Stimulated activated naive CD8-positive, alpha-beta T cell treated with anti-CD3 and anti-CD28 coated beads, Interleukin-15, amount 100 ng/mL, for 72 hours (primary cell): ENCODE data around the gene SDC4.
A peak's percentile ranks its signal among the peaks of the same experiment; 100 is the strongest.

Experiments used
- ATAC-seq: fragments of 150-1000 bp; cut with Tn5 transposase; 2 replicates; pipeline ENCODE4 v1.10.0; 2021; ENCODE audit warnings: mild to moderate bottlenecking, moderate library complexity
- DNase-seq, 2 donors: peaks; one replicate each; pipeline ENCODE4 v3.0.0; 2021 to 2022
- H3K27ac Mint-ChIP-seq, 2 donors: one replicate each; pipeline ENCODE4 v1.8.0; 2022; ENCODE audit warnings: mild to moderate bottlenecking in 2 of 2, mixed read lengths in 2 of 2, moderate library complexity in 2 of 2
- H3K27me3 Mint-ChIP-seq: one replicate; pipeline ENCODE4 v1.8.0; 2022; ENCODE audit warnings: mixed read lengths
- H3K4me1 Mint-ChIP-seq: one replicate; pipeline ENCODE4 v1.8.0; 2022; ENCODE audit warnings: mild to moderate bottlenecking, mixed read lengths
- H3K4me3 Mint-ChIP-seq, 2 donors: one replicate each; pipeline ENCODE4 v1.8.0; 2022; ENCODE audit warnings: mild to moderate bottlenecking in 2 of 2, mixed read lengths in 2 of 2, moderate library complexity in 1 of 2
- H3K9me3 Mint-ChIP-seq, 2 donors: one replicate each; pipeline ENCODE4 v1.8.0; 2022; ENCODE audit warnings: mixed read lengths in 2 of 2

Gene SDC4

DNA sequence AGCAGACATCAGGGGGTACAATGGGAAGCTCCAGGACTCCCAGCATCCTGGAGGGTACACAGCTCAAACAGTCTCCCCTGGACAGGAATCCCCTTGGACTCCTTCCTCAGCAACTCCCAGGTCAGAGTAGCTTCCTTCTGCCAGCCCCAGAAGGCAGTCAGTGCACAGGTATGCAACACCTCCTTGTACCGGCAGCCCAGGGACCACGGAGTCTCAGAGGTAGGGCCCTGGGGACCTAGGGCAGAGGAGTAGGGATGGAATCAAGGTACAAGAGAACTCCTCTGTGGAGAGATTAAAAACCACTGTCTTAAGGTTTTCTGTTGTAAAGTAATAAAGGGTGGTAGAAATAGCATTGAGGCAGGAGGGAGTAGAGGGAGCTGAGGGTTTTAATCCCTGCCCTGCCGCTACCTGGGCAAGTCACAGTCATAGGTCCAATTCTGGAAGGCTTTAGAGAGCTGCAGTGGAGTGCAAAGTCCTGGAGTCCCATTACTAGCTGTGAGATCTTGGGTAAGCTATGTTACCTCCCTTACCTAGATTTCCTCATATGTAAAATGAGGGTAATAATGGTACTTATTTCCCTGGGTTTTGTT is 22.4 kb upstream of the SDC4 start:
- ATAC-seq = no peak

GRCh38 chr20:45368221-45368980 is 20.2 kb upstream of the SDC4 start:
- Mint-ChIP-seq H3K27me3 (no peaks in the 10 kb centered on the region), H3K27ac (no peak overlapping the region)

More for the DNA sequence above, 22.4 kb upstream of the SDC4 start:
- no peak for DNase-seq
- peaks cover 63% of the 10 kb centered on the region for H3K4me1 Mint-ChIP-seq
- no peaks in the 10 kb centered on the region for H3K27me3 Mint-ChIP-seq
- no peak overlapping the region for H3K4me3 Mint-ChIP-seq
- no peaks in the 10 kb centered on the region for H3K9me3 Mint-ChIP-seq
- H3K27ac Mint-ChIP-seq = no peak overlapping the region

GRCh38 chr20:45367126-45367525 is 18.9 kb upstream of the SDC4 start:
- Mint-ChIP-seq H3K9me3 (no peaks in the 10 kb centered on the region), H3K4me1 (peaks cover 69% of the 10 kb centered on the region), H3K27ac (no peak overlapping the region), H3K27me3 (no peaks in the 10 kb centered on the region), H3K4me3 (no peak overlapping the region)
- ATAC-seq = no peak
- DNase-seq = no peak

More at GRCh38 chr20:45368221-45368980, 20.2 kb upstream of the SDC4 start:
- ATAC-seq (peak; percentile 72), DNase-seq (peak in 1 of 2 donors; percentile 31)
- H3K4me1 Mint-ChIP-seq = peaks cover 73% of the 10 kb centered on the region
- peak overlapping the region; percentile 12 to 40 for H3K4me3 Mint-ChIP-seq
- no peaks in the 10 kb centered on the region for H3K9me3 Mint-ChIP-seq

- Mint-ChIP-seq H3K27ac (peak overlapping the region in 1 of 2 donors; percentile 10), H3K27me3 (no peaks in the 10 kb centered on the region), H3K4me1 (peaks cover 64% of the 10 kb centered on the region), H3K9me3 (no peaks in the 10 kb centered on the region), H3K4me3 (no peak overlapping the region)
- no peak for DNase-seq
- no peak for ATAC-seq
Measured at GRCh38 chr20:45366631-45367030, 18.4 kb upstream of the SDC4 start.

DNA sequence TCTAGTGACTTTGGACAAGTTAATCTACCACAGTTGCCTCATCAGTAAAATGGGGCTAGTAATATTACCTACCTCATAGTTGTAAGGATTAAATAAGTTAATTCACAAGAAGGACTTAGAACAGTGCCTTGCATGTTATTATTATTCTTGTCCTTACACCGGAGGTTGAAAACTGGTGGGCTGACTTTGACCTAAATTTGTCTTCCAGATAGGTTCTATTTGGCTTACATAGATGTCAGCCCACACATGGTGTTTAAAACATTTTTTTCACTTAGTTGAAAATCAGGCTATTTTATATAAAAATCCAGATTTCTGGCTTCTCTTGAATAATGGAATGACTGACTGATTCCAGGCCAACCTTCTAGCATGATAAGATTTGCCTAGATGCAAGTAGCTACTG is 18.0 kb upstream of the SDC4 start:
- no peak overlapping the region for H3K27ac Mint-ChIP-seq
- peaks cover 62% of the 10 kb centered on the region for H3K4me1 Mint-ChIP-seq

GRCh38 chr20:45365444-45365970 is 17.3 kb upstream of the SDC4 start:
- ATAC-seq (no peak), DNase-seq (no peak)
- no peaks in the 10 kb centered on the region for H3K27me3 Mint-ChIP-seq
- no peak overlapping the region for H3K27ac Mint-ChIP-seq
- H3K9me3 Mint-ChIP-seq = no peaks in the 10 kb centered on the region
- peaks cover 62% of the 10 kb centered on the region for H3K4me1 Mint-ChIP-seq
- no peak overlapping the region for H3K4me3 Mint-ChIP-seq

More for the DNA sequence above, 18.0 kb upstream of the SDC4 start:
- no peak for ATAC-seq
- no peaks in the 10 kb centered on the region for H3K9me3 Mint-ChIP-seq
- DNase-seq = no peak
- H3K27me3 Mint-ChIP-seq = no peaks in the 10 kb centered on the region
- no peak overlapping the region for H3K4me3 Mint-ChIP-seq

GRCh38 chr20:45363611-45364492 is 15.6 kb upstream of the SDC4 start:
- DNase-seq = no peak
- peaks cover 73% of the 10 kb centered on the region for H3K4me1 Mint-ChIP-seq
- peak overlapping the region; percentile 99 for H3K4me3 Mint-ChIP-seq
- H3K9me3 Mint-ChIP-seq = no peaks in the 10 kb centered on the region
- H3K27me3 Mint-ChIP-seq = no peaks in the 10 kb centered on the region
- ATAC-seq = no peak
- H3K27ac Mint-ChIP-seq = peak overlapping the region; percentile 98

GRCh38 chr20:45362804-45363610 is 14.8 kb upstream of the SDC4 start, which contains the start of gene SYS1:
Gene SYS1 (plus strand): TSS chr20:45363156. CDS start chr20:45363532, 376 bp downstream.
- Mint-ChIP-seq H3K27me3 (no peaks in the 10 kb centered on the region), H3K27ac (peak within 1 kb of the TSS; percentile 98), H3K4me1 (peaks cover 73% of the 10 kb centered on the region), H3K9me3 (no peaks in the 10 kb centered on the region), H3K4me3 (peak within 1 kb of the TSS; percentile 99)
- DNase-seq (peak; percentile 98 to 99), ATAC-seq (peak; percentile 92)

DNA sequence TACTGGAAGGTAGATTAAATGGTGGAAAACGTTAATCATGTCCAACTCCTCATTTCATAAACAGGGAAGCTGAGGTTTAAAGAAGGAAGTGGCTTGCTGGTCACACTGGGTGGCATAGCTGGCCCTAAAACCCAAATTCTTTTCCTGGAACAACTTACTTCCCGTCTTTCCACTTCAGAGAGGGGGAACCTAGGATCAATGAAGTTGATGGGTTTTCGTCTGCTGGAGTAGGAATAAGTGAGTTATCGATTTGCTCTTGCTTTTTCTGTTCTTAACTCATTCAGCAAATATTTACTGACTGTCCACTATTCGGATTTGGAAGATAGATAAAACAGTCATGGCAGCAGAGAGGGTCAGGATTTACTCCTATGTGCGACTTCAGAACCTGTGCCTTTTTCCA is 13.6 kb upstream of the SDC4 start:
- no peaks in the 10 kb centered on the region for H3K9me3 Mint-ChIP-seq
- H3K27ac Mint-ChIP-seq = no peak overlapping the region
- no peaks in the 10 kb centered on the region for H3K27me3 Mint-ChIP-seq
- no peak overlapping the region for H3K4me3 Mint-ChIP-seq
- H3K4me1 Mint-ChIP-seq = peaks cover 73% of the 10 kb centered on the region
- no peak for DNase-seq
- ATAC-seq = no peak

DNA sequence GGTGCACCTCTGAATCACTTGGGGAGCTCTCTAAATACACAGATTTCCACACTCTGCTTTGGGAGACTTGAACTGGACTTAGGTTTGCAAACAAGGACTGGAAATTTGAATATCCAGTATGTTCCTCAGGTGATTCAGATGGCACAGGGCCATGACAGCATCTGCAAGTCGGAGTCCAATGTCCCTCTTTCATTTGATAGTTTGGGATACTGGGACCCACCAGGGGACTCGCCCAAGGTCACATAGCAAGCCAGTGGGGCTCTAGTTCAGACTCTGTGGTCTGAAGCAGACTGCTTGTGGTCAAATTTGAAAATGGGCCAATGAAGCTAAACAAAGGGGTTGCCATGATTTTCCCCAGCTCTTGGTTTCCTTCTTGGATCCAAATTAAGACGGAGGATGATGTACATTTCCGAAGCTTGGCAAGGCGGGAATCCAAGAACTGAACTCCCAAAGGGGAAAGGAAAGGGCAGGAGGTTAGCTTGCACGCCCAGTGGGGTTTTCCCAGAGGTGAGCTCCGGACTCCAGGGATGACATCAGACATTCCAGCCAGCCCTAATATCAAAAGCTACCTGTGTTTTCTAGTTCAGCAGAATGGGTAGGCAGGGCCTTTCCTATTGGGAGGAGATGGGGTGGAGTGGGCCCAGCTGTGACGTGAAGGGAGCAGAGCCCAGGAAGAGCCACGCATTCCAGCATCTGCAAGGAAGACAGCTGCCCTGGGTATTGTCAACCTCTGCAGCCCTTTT is 11.4 kb upstream of the SDC4 start:
- Mint-ChIP-seq H3K4me3 (no peak overlapping the region), H3K9me3 (no peaks in the 10 kb centered on the region), H3K27me3 (no peaks in the 10 kb centered on the region), H3K27ac (no peak overlapping the region), H3K4me1 (peaks cover 74% of the 10 kb centered on the region)
- ATAC-seq (no peak), DNase-seq (no peak)

- Mint-ChIP-seq H3K27ac (peak overlapping the region in 1 of 2 donors; percentile 82), H3K27me3 (no peaks in the 10 kb centered on the region), H3K4me3 (no peak overlapping the region), H3K4me1 (peaks cover 74% of the 10 kb centered on the region), H3K9me3 (no peaks in the 10 kb centered on the region)
- no peak for DNase-seq
- ATAC-seq = no peak
Measured at GRCh38 chr20:45359069-45359405, 10.8 kb upstream of the SDC4 start.

DNA sequence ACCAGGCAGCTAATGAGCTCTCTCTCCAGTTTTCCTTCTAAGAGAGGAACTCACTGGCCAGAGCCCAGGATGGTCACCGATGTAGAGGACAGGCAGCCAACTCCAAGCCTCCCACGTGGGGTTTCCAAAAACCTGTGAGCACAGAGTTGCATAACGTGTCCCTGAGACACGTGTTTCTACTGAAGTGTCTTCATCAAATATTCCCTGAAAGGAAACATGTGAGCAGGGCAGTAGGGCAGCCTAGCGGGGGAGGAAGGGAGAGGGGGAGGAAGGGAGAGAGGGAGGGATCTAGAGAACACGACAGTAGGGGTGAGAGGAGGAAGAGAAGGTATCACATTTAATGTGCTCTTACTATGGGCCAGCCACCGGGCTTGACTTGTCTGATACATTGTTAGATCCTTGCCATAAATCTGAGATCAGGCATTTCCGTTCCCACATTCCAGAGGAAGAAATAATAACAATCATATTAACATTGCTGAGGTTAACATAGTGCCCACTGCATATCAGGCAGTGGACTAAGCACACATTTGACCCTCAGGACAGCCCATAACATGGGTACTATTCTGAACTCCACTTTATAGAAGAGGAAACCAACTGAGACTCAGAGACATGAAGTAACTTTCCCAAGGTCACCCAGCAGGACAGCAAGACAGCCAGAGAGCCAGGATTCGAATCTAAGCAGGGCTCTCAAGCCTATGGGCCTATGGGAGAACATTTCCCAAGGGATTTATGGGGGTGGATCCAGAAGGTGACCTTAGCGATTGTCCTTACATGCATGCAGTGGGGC is 10.3 kb upstream of the SDC4 start:
- ATAC-seq (no peak), DNase-seq (no peak)
- peak overlapping the region in 1 of 2 donors; percentile 7 for H3K27ac Mint-ChIP-seq
- H3K4me3 Mint-ChIP-seq = no peak overlapping the region
- H3K4me1 Mint-ChIP-seq = peaks cover 74% of the 10 kb centered on the region
- H3K27me3 Mint-ChIP-seq = no peaks in the 10 kb centered on the region
- no peaks in the 10 kb centered on the region for H3K9me3 Mint-ChIP-seq

DNA sequence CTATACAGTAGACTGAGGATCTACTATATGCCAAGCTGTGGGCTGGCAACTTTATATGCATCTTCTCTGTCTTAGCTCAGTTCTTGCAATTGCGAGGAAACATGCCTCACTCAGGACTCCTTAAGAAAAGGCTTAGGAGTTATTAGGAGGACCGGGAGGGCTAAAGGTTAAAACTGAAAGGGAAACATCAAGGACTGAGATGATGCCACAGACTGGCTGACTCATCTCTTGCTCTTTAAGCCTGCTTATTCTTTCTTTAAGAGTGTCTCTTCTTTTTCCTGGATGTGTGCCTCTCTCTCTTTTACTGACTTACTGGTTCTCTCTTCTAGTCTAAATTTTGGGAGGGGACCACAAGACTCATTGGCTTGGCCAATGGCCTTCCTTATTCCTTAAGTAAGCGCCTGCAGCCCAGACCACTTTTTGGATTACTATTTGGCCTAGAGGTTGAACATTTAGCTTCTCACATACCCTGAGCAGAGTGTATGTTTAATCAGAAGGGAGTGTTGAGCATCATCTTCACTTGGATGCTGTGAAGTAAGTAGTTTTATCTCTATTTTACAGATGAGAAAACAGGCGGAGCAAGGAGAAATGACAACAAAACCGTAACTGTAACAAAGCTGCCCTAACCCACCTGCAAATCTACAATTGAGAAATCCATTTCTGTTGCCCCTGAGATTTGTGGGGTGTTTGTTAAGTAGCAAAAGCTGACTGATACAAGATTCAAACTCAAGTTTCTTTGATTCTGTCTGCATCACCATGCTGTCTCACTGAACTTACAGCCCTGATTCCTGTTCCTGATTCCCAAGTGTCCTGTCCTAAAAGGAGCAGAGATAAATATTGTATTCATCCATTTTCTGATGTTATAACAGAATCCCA is 7.2 kb upstream of the SDC4 start:
- ATAC-seq (peak; percentile 76), DNase-seq (no peak)
- peak overlapping the region in 1 of 2 donors; percentile 90 for H3K27ac Mint-ChIP-seq
- H3K4me1 Mint-ChIP-seq = peaks cover 65% of the 10 kb centered on the region
- no peaks in the 10 kb centered on the region for H3K9me3 Mint-ChIP-seq
- H3K27me3 Mint-ChIP-seq = no peaks in the 10 kb centered on the region
- H3K4me3 Mint-ChIP-seq = peak overlapping the region; percentile 63 to 68
